ENCODE data around the gene GALNT2. TPM values are rescaled to one million over a fixed set of nuclear protein-coding genes. Genes with fewer than 3 reads are reported as not detected.

Gene GALNT2
- total and polyA plus RNA-seq, 7 donors = 43.7 to 88.7 (median 75.7) TPM

DNA sequence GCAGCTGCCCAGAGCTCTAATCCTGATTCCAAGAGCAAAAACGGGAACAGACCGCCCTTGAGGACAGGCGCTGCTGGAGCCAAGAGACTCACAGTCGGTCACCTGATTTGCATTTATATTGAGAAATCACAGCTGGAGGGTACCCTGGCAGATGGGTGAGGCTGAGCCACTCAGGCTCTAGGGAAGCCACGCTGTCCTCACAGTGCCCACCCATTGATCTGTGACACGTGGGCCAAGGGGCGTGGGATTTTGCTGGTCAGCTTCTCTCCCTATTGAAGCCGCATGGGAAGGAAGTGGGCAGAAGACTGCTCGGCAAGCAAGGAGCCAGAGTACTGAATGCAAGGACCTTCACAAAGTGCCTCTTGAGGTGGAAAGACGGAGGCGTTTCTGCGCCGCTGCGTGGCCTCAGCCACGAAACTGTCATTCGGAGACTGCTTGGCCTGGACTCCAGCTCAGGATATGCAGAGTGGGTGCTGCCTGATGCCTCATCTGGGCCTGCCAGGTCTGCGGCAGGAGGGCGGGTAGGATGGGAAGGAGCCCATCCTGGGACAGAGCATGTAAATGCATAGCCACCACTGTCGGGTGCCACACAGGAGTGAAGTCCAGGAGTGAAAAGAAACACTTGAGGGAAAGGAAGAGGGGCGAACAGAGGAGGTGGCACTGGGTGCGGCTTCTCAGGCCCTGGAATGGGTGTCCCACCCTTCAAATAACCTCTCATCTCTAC is 219.3 kb downstream of the GALNT2 start:
- intact Hi-C loops (cut with DNase I) = no loop called here
- no peak overlapping the region for H3K4me3 ChIP-seq
- H3K9me3 ChIP-seq = no peaks in the 10 kb centered on the region
- H3K27ac ChIP-seq = no peak overlapping the region
- no peaks in the 10 kb centered on the region for H3K4me1 ChIP-seq
- H3K27me3 ChIP-seq (ENCODE audit: insufficient read depth in 3 of 3, low read length in 2 of 3) = no peaks in the 10 kb centered on the region
- TF ChIP-seq CTCF (IDR thresholded peaks at IDR 0.05) = no peak
- 78 to 82% (median 78%) methylated on average over 21 of the region's 21 CpGs for WGBS, 3 donors
- H3K36me3 ChIP-seq (ENCODE audit: insufficient read depth in 1 of 2, low read depth in 1 of 2) = peaks cover 0 to 6% of the 10 kb centered on the region in 2 donors
- peak in 1 of 2 donors; percentile 28 for DNase-seq
- ATAC-seq = peak in 3 of 4 donors; percentile 14 to 29 (median 14)

GRCh38 chr1:230286890-230287269 is 219.8 kb downstream of the GALNT2 start:
- intact Hi-C loops (cut with DNase I) = no loop called here
- H3K36me3 ChIP-seq (ENCODE audit: insufficient read depth in 1 of 2, low read depth in 1 of 2) = peaks cover 0 to 5% of the 10 kb centered on the region in 2 donors
- no peak for ATAC-seq
- no peak overlapping the region for H3K27ac ChIP-seq
- H3K4me1 ChIP-seq = no peaks in the 10 kb centered on the region
- DNase-seq = peak in 1 of 2 donors; percentile 33
- no peaks in the 10 kb centered on the region for H3K27me3 ChIP-seq (ENCODE audit: insufficient read depth in 3 of 3, low read length in 2 of 3)
- TF ChIP-seq CTCF (IDR thresholded peaks at IDR 0.05) = no peak
- H3K4me3 ChIP-seq = no peak overlapping the region
- H3K9me3 ChIP-seq = no peaks in the 10 kb centered on the region
- WGBS, 3 donors = 78 to 82% (median 78%) methylated on average over 10 of the region's 10 CpGs

DNA sequence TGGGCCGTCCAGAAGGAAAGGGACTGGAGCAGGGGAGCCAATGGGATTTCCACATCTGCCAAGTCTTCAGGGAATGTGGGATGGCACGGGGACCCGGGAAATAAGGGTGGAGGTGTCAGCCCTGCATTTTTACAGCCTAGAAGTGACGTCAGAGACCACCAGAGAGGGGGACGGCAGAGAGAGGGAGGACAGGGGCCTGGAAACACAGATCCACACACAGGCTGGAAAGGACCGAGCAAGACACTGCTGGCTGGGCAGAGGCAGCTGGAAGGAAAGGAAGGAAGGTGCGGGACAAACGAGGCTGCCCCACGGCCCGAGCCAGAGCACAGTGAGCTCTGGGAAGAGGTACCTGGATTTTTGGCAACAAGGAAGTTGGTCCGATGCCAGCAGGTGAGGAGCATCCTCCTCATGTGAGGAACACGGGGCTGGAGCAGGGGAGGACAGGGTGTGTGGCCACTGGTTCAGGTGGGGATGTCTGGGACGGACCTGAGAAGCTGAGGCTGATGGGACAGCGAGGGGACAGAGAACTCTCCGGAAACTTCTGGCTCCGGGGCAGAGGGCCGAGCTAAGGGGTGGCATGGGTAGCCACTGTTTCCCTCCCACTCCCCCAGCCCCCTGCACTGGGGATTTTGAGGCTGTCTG is 220.8 kb downstream of the GALNT2 start:
- Histone ChIP-seq H3K27me3 (ENCODE audit: insufficient read depth in 3 of 3, low read length in 2 of 3) (no peaks in the 10 kb centered on the region), H3K27ac (no peak overlapping the region), H3K4me3 (no peak overlapping the region), H3K36me3 (ENCODE audit: insufficient read depth in 1 of 2, low read depth in 1 of 2) (no peaks in the 10 kb centered on the region), H3K4me1 (no peaks in the 10 kb centered on the region), H3K9me3 (no peaks in the 10 kb centered on the region)
- WGBS, 3 donors = 66 to 70% (median 66%) methylated on average over 17 of the region's 17 CpGs
- intact Hi-C loops (cut with DNase I) = no loop called here
- no peak for TF ChIP-seq CTCF (IDR thresholded peaks at IDR 0.05)
- peak in 1 of 2 donors; percentile 43 for DNase-seq
- ATAC-seq = peak in 1 of 4 donors; percentile 7

- TF ChIP-seq CTCF (IDR thresholded peaks at IDR 0.05) = no peak
- H3K4me3 ChIP-seq = no peak overlapping the region
- H3K4me1 ChIP-seq = no peaks in the 10 kb centered on the region
- DNase-seq = peak in 1 of 2 donors; percentile 46
- intact Hi-C loops (cut with DNase I) = no loop called here
- H3K27me3 ChIP-seq (ENCODE audit: insufficient read depth in 3 of 3, low read length in 2 of 3) = no peaks in the 10 kb centered on the region
- no peaks in the 10 kb centered on the region for H3K9me3 ChIP-seq
- 78 to 81% (median 81%) methylated on average over 13 to 14 of the region's 14 CpGs for WGBS, 3 donors
- peak in 1 of 4 donors; percentile 28 for ATAC-seq
- H3K27ac ChIP-seq = no peak overlapping the region
- H3K36me3 ChIP-seq (ENCODE audit: insufficient read depth in 1 of 2, low read depth in 1 of 2) = no peaks in the 10 kb centered on the region
These were observed 221.8 kb downstream of the GALNT2 start for GRCh38 chr1:230288641-230289349.

Measured in psoas muscle (tissue), 8 donors.